CD4-positive, CD25-positive, alpha-beta regulatory T cell (primary cell): ENCODE measurements around the gene TEK. TPM values are rescaled to one million over a fixed set of nuclear protein-coding genes. Genes with fewer than 3 reads are reported as not detected.

Source experiments
- ATAC-seq, 2 donors: fragments of 150-1000 bp; cut with Tn5 transposase; one replicate each; pipeline ENCODE4 v1.10.0; 2021; ENCODE audit warnings: low read depth in 2 of 2, moderate number of reproducible peaks in 2 of 2, moderate library complexity in 1 of 2
- DNase-seq, 3 donors: peaks; one replicate each; pipeline versions ENCODE4 v3.0.0 to v3.0.0-alpha.2; 2012 to 2022; ENCODE audit warnings: mixed read lengths in 1 of 3
- H3K27ac ChIP-seq: one replicate; pipeline ENCODE4 v1.7.0; 2013; ENCODE audit warnings: mild to moderate bottlenecking, low read length; ENCODE audit not compliant: insufficient read depth, poor library complexity, severe bottlenecking
- H3K27me3 ChIP-seq: one replicate; pipeline ENCODE4 v1.7.0; 2013; ENCODE audit warnings: low read length; ENCODE audit not compliant: control insufficient read depth, insufficient read depth
- H3K36me3 ChIP-seq: one replicate; pipeline ENCODE4 v1.7.0; 2013; ENCODE audit warnings: mild to moderate bottlenecking, low read length, moderate library complexity; ENCODE audit not compliant: control insufficient read depth, insufficient read depth
- H3K4me1 ChIP-seq: 2 replicates; pipeline ENCODE4 v1.7.0; 2013; ENCODE audit warnings: mild to moderate bottlenecking, low read length; ENCODE audit not compliant: insufficient read depth, control insufficient read depth, poor library complexity, severe bottlenecking
- H3K4me3 ChIP-seq: one replicate; pipeline ENCODE4 v1.7.0; 2013; ENCODE audit warnings: low read depth, mild to moderate bottlenecking, low read length, moderate library complexity
- H3K9me3 ChIP-seq, 2 experiments: 1 replicate in 1 of 2; 2 replicates in 1 of 2; pipeline ENCODE4 v1.7.0; 2013; ENCODE audit warnings: low read length in 2 of 2, mild to moderate bottlenecking in 1 of 2, moderate library complexity in 1 of 2; ENCODE audit not compliant: control insufficient read depth in 2 of 2
- H3K27ac Mint-ChIP-seq, 3 donors: one replicate each; pipeline ENCODE4 v1.8.0; 2020 to 2022; ENCODE audit warnings: mild to moderate bottlenecking in 3 of 3, mixed read lengths in 3 of 3, moderate library complexity in 2 of 3
- H3K27me3 Mint-ChIP-seq: one replicate; pipeline ENCODE4 v1.8.0; 2022; ENCODE audit warnings: mild to moderate bottlenecking, mixed read lengths
- H3K36me3 Mint-ChIP-seq: one replicate; pipeline ENCODE4 v1.8.0; 2020; ENCODE audit warnings: mixed read lengths
- H3K4me1 Mint-ChIP-seq, 4 donors: one replicate each; pipeline ENCODE4 v1.8.0; 2020 to 2022; ENCODE audit warnings: mixed read lengths in 4 of 4, mild to moderate bottlenecking in 1 of 4
- H3K4me3 Mint-ChIP-seq, 4 donors: one replicate each; pipeline ENCODE4 v1.8.0; 2020 to 2022; ENCODE audit warnings: mild to moderate bottlenecking in 4 of 4, mixed read lengths in 4 of 4, moderate library complexity in 3 of 4
- H3K9me3 Mint-ChIP-seq, 7 donors: one replicate each; pipeline ENCODE4 v1.8.0; 2020 to 2022; ENCODE audit warnings: mixed read lengths in 7 of 7, mild to moderate bottlenecking in 3 of 7, moderate library complexity in 2 of 7
- polyA plus RNA-seq, 4 donors: library from polyadenylated mRNA; unstranded; fragments of 300-500 nt; fragmentation: Illumina TruSeq; gene quantifications; one replicate each; pipeline ENCODE4 v1.2.3, GENCODE V29; 2021
- total RNA-seq: library from RNA; stranded (reverse); gene quantifications from one replicate; pipeline ENCODE4 v1.2.3, GENCODE V29; 2022

The TEK gene
- total and polyA plus RNA-seq, 5 donors from 2014 or later: not detected

DNA sequence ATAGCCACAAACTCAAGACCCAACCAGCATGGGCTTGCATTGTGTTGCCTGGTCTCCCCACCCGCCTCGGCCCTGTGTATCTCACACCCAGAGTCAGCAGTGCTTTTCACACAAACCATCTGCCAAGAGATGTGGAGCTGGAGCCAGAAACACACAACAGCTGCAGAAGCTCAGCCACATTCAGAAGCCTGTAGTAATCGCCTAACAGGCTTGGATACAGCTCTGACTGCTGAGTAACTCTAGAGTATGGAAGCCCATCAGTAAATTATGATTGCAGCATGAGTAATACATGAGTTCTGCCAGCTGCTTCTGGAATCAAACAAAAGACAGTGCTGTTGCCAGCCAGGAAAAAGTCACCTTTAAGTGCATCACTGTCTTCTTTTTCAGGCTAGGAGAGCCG, 16.0 kb downstream of the TEK start:
- Histone ChIP-seq H3K27me3 (no peaks in the 10 kb centered on the region), H3K4me1 (no peaks in the 10 kb centered on the region), H3K9me3 (no peaks in the 10 kb centered on the region), H3K27ac (no peak overlapping the region), H3K4me3 (no peak overlapping the region), H3K36me3 (no peaks in the 10 kb centered on the region)
- ATAC-seq (no peak), DNase-seq (no peak)
- Mint-ChIP-seq H3K4me1 (no peaks in the 10 kb centered on the region), H3K36me3 (no peaks in the 10 kb centered on the region), H3K9me3 (peaks cover 0 to 3% (median 0%) of the 10 kb centered on the region in 7 donors), H3K27me3 (no peaks in the 10 kb centered on the region), H3K4me3 (no peak overlapping the region), H3K27ac (no peak overlapping the region)

DNA sequence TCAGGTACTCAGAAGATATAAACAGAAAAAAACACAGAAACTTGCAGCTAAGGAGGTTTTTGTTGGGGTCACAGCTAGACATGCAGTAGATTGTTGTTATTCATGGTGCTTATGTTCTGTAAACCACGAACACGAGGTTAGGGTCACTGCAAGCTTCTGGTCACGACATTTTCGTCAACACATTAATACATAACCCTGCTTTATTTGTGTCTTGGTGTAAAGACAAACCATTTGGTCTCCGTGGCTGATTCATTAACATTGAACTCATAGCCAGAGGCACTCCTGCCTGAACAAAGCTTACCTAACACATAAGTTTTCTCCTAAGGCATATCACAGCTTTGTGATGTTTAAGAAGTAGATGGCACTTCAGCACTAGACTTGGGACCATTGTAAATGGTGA, 16.9 kb downstream of the TEK start:
- Mint-ChIP-seq H3K27ac (no peak overlapping the region), H3K9me3 (peaks cover 0 to 3% (median 0%) of the 10 kb centered on the region in 7 donors), H3K4me3 (no peak overlapping the region), H3K27me3 (no peaks in the 10 kb centered on the region), H3K36me3 (no peaks in the 10 kb centered on the region), H3K4me1 (no peaks in the 10 kb centered on the region)
- no peak for DNase-seq
- ATAC-seq: no peak
- Histone ChIP-seq H3K4me3 (no peak overlapping the region), H3K36me3 (no peaks in the 10 kb centered on the region), H3K27ac (no peak overlapping the region), H3K27me3 (no peaks in the 10 kb centered on the region), H3K4me1 (no peaks in the 10 kb centered on the region), H3K9me3 (no peaks in the 10 kb centered on the region)

DNA sequence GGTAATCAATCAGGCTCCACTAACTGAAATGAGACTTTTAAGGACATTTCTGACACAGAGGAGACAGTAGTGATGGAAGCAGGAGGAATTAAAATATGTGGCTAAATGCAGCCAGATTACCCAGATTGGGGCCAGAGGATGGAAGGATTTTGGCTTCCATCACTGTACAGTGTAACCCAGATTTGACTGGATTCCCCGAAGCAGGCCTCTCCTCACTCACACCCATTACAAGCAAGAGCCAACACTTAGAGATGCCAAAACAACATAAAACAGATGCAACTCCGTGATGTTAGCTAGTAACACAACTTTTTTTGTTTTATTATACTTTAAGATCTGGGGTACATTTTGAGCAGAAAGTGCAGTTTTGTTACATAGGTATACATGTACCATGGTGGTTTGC, 17.6 kb downstream of the TEK start:
- no peak for ATAC-seq
- H3K9me3 Mint-ChIP-seq: peaks cover 0 to 3% (median 0%) of the 10 kb centered on the region in 7 donors
- no peak overlapping the region for H3K27ac Mint-ChIP-seq
- no peak for DNase-seq
- H3K4me1 ChIP-seq: no peaks in the 10 kb centered on the region
- H3K9me3 ChIP-seq: no peaks in the 10 kb centered on the region
- no peaks in the 10 kb centered on the region for H3K27me3 ChIP-seq
- H3K36me3 ChIP-seq: no peaks in the 10 kb centered on the region
- no peaks in the 10 kb centered on the region for H3K27me3 Mint-ChIP-seq
- no peak overlapping the region for H3K27ac ChIP-seq
- H3K4me3 ChIP-seq: no peak overlapping the region
- H3K36me3 Mint-ChIP-seq: no peaks in the 10 kb centered on the region
- no peaks in the 10 kb centered on the region for H3K4me1 Mint-ChIP-seq
- no peak overlapping the region for H3K4me3 Mint-ChIP-seq

DNA sequence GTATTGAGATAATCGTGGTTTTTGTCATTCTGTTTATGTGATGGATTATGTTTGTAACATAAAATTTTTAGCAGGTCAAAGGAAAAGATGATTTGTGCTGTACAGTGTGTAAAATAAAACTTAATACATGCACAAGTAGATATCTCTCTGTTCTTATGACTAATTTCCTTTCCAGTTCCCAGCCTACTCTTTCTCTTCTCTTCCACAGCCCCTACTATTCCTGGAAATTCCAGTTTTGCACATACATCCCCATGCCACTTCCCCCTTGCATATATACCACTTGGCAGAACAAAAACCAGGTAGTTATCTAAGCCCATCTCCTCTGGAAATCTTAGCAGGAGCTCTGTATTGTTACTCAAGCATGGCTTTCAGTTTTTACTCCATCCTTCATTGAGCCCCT, 20.2 kb downstream of the TEK start:
- Histone ChIP-seq H3K27me3 (no peaks in the 10 kb centered on the region), H3K4me3 (no peak overlapping the region), H3K9me3 (no peaks in the 10 kb centered on the region), H3K36me3 (no peaks in the 10 kb centered on the region), H3K4me1 (no peaks in the 10 kb centered on the region), H3K27ac (no peak overlapping the region)
- Mint-ChIP-seq H3K9me3 (peaks cover 0 to 3% (median 0%) of the 10 kb centered on the region in 7 donors), H3K36me3 (no peaks in the 10 kb centered on the region), H3K27me3 (no peaks in the 10 kb centered on the region), H3K4me3 (no peak overlapping the region), H3K4me1 (no peaks in the 10 kb centered on the region), H3K27ac (no peak overlapping the region)
- DNase-seq: no peak
- ATAC-seq: no peak

DNA sequence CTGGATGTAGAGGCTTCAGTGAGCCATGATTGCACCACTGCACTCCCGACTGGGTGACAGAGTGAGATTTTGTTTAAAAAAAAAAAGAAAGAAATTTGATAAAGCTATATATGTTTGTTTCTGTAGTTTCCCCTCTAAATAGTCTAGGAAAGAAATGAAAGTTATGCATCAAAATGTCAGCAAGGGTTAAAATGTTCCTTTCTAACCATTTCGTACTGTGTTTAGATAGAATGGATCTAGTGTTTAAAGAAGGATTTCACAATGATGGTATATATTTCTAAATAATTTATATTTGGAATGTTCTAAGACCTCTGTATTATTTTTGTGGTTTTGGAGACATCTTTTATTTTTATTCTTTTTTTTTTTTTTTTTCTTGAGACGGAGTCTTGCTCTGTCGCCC, 22.7 kb downstream of the TEK start:
- H3K36me3 Mint-ChIP-seq: no peaks in the 10 kb centered on the region
- no peaks in the 10 kb centered on the region for H3K4me1 Mint-ChIP-seq

DNA sequence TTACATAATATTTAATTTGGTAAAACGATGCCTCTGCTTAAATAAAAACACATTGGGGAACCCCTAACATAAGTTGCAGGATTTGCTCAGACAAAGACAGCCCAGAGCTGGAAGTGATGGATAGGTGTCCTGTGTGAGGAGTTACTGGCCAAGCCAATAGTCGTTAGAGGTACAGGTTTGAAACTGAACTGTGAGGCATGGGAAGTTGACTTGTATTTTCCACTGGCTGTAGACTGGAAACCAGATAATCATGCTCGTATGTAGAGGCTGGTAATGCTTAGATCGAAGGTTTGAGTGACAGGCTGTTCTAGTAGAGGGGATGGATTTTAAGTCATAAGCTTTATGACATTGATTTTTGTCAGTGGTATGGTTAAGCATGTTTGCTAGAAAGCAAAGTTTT, 24.8 kb downstream of the TEK start:
- H3K4me1 Mint-ChIP-seq: no peaks in the 10 kb centered on the region
- no peaks in the 10 kb centered on the region for H3K27me3 Mint-ChIP-seq
- no peaks in the 10 kb centered on the region for H3K36me3 ChIP-seq
- DNase-seq (no peak), ATAC-seq (no peak)
- H3K36me3 Mint-ChIP-seq: no peaks in the 10 kb centered on the region
- H3K4me3 ChIP-seq: no peak overlapping the region
- H3K27ac Mint-ChIP-seq: no peak overlapping the region
- no peaks in the 10 kb centered on the region for H3K4me1 ChIP-seq
- no peaks in the 10 kb centered on the region for H3K9me3 ChIP-seq
- H3K4me3 Mint-ChIP-seq: no peak overlapping the region
- H3K9me3 Mint-ChIP-seq: peaks cover 0 to 1% (median 0%) of the 10 kb centered on the region in 7 donors
- H3K27me3 ChIP-seq: no peaks in the 10 kb centered on the region
- H3K27ac ChIP-seq: no peak overlapping the region

More for the DNA sequence above, 22.7 kb downstream of the TEK start:
- no peak overlapping the region for H3K27ac ChIP-seq
- H3K36me3 ChIP-seq: no peaks in the 10 kb centered on the region
- H3K27me3 Mint-ChIP-seq: no peaks in the 10 kb centered on the region
- no peak for DNase-seq
- no peak overlapping the region for H3K4me3 ChIP-seq
- H3K27ac Mint-ChIP-seq: no peak overlapping the region
- H3K4me3 Mint-ChIP-seq: no peak overlapping the region
- no peaks in the 10 kb centered on the region for H3K27me3 ChIP-seq
- no peaks in the 10 kb centered on the region for H3K9me3 ChIP-seq
- H3K9me3 Mint-ChIP-seq: peaks cover 0 to 3% (median 0%) of the 10 kb centered on the region in 7 donors
- ATAC-seq: no peak
- no peaks in the 10 kb centered on the region for H3K4me1 ChIP-seq

DNA sequence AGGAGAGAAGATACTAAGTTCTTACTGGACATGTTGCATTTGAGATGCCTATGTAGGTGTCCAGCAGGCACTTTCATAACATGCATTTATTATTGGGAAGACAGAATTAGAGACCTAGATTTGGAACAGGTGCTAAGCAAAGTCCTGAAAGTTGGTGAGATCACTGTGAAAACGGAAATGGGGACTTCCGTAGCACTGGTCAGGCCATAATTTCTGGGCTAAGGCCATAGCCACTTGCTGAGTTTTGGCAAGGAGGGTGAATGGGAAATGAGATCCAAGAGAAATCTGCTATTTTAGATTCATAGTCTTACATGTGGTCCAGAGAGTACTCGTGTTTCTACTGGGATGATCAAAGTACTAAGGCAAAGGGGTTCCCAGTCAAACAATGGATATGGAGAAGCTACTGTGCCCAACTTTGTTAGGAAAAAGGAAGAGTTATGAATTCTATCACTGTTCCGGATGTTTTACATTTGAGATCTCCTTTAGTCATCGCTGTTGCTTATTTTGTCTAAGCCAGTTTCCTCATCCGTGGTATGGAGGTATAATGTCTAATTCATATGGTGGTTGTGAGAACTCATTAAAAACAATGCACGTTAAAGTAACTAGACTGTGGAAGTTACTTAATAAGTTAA, 33.4 kb downstream of the TEK start:
- Mint-ChIP-seq H3K9me3 (peaks cover 0 to 2% (median 0%) of the 10 kb centered on the region in 7 donors), H3K4me3 (no peak overlapping the region), H3K27me3 (no peaks in the 10 kb centered on the region), H3K27ac (no peak overlapping the region), H3K36me3 (no peaks in the 10 kb centered on the region), H3K4me1 (no peaks in the 10 kb centered on the region)
- no peak overlapping the region for H3K4me3 ChIP-seq
- H3K27me3 ChIP-seq: no peaks in the 10 kb centered on the region
- DNase-seq (no peak), ATAC-seq (no peak)
- no peaks in the 10 kb centered on the region for H3K4me1 ChIP-seq
- no peaks in the 10 kb centered on the region for H3K36me3 ChIP-seq
- no peak overlapping the region for H3K27ac ChIP-seq
- H3K9me3 ChIP-seq: no peaks in the 10 kb centered on the region

DNA sequence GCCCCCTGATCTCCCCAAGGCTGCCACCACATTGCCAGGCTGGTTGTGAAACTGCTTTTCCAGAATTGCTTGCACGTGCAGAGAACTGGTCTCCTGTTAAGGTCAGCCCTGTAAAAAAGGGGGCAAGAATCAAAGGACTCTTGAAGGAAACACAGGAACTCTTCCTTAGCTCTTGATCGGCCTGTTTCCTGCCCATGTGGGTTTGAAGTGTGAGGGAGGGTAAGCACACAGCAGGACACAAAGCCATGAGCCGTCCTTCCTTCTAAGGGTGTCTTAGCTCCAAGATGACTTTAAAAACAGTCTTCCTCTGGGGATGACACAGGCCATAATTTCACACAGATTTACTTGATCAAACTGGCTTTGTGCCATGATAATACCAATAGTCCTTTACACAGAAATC, 36.1 kb downstream of the TEK start:
- no peaks in the 10 kb centered on the region for H3K9me3 ChIP-seq
- ATAC-seq: no peak
- Mint-ChIP-seq H3K9me3 (peaks cover 0 to 4% (median 0%) of the 10 kb centered on the region in 7 donors), H3K4me3 (no peak overlapping the region), H3K27ac (no peak overlapping the region), H3K27me3 (no peaks in the 10 kb centered on the region), H3K4me1 (no peaks in the 10 kb centered on the region), H3K36me3 (no peaks in the 10 kb centered on the region)
- H3K27ac ChIP-seq: no peak overlapping the region
- no peak for DNase-seq
- H3K27me3 ChIP-seq: no peaks in the 10 kb centered on the region
- no peaks in the 10 kb centered on the region for H3K4me1 ChIP-seq
- H3K4me3 ChIP-seq: no peak overlapping the region
- no peaks in the 10 kb centered on the region for H3K36me3 ChIP-seq
